Activated naive CD4-positive, alpha-beta T cell treated with Interleukin-2 at 50 U/mL for 16 hours (primary cell): ENCODE data around the gene KRT78.
"Not testable (repeated sequence)": the region's sequence is repeated elsewhere in the genome, so short reads cannot be mapped to it uniquely, and the experiment has no call there.

Experiments used
- DNase-seq: peaks from one replicate; pipeline ENCODE4 v3.0.0-alpha.2; 2020

Gene KRT78

GRCh38 chr12:52809166-52809565 is 39.6 kb downstream of the KRT78 start:
- no peak for DNase-seq

- DNase-seq, result no peak
These were observed 40.1 kb downstream of the KRT78 start for GRCh38 chr12:52808573-52809160.

- DNase-seq, result no peak
These were observed 41.0 kb downstream of the KRT78 start for GRCh38 chr12:52807544-52808470.

GRCh38 chr12:52806821-52807543 is 41.8 kb downstream of the KRT78 start:
- no peak for DNase-seq

GRCh38 chr12:52806169-52806811 is 42.5 kb downstream of the KRT78 start:
- no peak for DNase-seq

- no peak for DNase-seq
These were observed 43.1 kb downstream of the KRT78 start for GRCh38 chr12:52805739-52806138.

GRCh38 chr12:52805000-52805399 is 43.8 kb downstream of the KRT78 start:
- DNase-seq, result no peak

GRCh38 chr12:52802442-52802841 is 46.4 kb downstream of the KRT78 start:
- DNase-seq, result no peak

GRCh38 chr12:52801773-52802172 is 47.0 kb downstream of the KRT78 start:
- no peak for DNase-seq

GRCh38 chr12:52800259-52800917 is 48.4 kb downstream of the KRT78 start:
- no peak for DNase-seq

GRCh38 chr12:52799505-52800211 is 49.1 kb downstream of the KRT78 start:
- no peak for DNase-seq

GRCh38 chr12:52798671-52799504 is 49.9 kb downstream of the KRT78 start:
- DNase-seq, result no peak

GRCh38 chr12:52798003-52798670 is 50.7 kb downstream of the KRT78 start:
- no peak for DNase-seq

- no peak for DNase-seq
These were observed 51.3 kb downstream of the KRT78 start for GRCh38 chr12:52797529-52797894.

GRCh38 chr12:52796839-52797528 is 51.8 kb downstream of the KRT78 start:
- no peak for DNase-seq

- no peak for DNase-seq
These were observed 52.4 kb downstream of the KRT78 start for GRCh38 chr12:52796429-52796794.

GRCh38 chr12:52795694-52796428 is 52.9 kb downstream of the KRT78 start, which contains the start of gene KRT3:
TSS of gene KRT3 (minus strand) at chr12:52796117. CDS start at chr12:52796042, 75 bp downstream.
- DNase-seq, result no peak

- not testable (repeated sequence) for DNase-seq
These were observed 53.5 kb downstream of the KRT78 start for GRCh38 chr12:52795332-52795674.
